GM23248 (cell line): ENCODE data around the gene KRTAP10-3. TPM values are rescaled to one million over a fixed set of nuclear protein-coding genes. Genes with fewer than 3 reads are reported as not detected.

Experiments
- DNase-seq: peaks from one replicate; pipeline ENCODE4 v3.0.0-alpha.2; 2015
- H2AFZ ChIP-seq: fragments of 200-600 bp; sonication (generic); 2 replicates; pipeline ENCODE4 v1.6.1; 2016; ENCODE audit warnings: antibody characterized with exemption
- H3F3A ChIP-seq: fragments of 200-600 bp; sonication (generic); 2 replicates; pipeline ENCODE4 v1.6.1; 2016; ENCODE audit warnings: mild to moderate bottlenecking, antibody characterized with exemption, mixed run types; ENCODE audit not compliant: insufficient read depth
- H3K27ac ChIP-seq: fragments of 200-600 bp; sonication (generic); 2 replicates; pipeline ENCODE4 v1.5.1; 2016; ENCODE audit warnings: mild to moderate bottlenecking
- H3K27me3 ChIP-seq: fragments of 200-600 bp; sonication (generic); replicated peaks from 2 replicates; pipeline ENCODE4 v1.6.1; 2016; ENCODE audit warnings: mild to moderate bottlenecking; ENCODE audit not compliant: insufficient read depth
- H3K36me3 ChIP-seq: fragments of 200-600 bp; sonication (generic); 2 replicates; pipeline ENCODE4 v1.6.1; 2016; ENCODE audit warnings: low read depth, mild to moderate bottlenecking
- H3K4me1 ChIP-seq: fragments of 200-600 bp; sonication (generic); 2 replicates; pipeline ENCODE4 v1.6.1; 2016; ENCODE audit warnings: mild to moderate bottlenecking; ENCODE audit not compliant: insufficient read depth
- H3K4me2 ChIP-seq: fragments of 200-600 bp; sonication (generic); one replicate; pipeline ENCODE4 v1.6.1; 2016; ENCODE audit warnings: mild to moderate bottlenecking; ENCODE audit not compliant: unreplicated experiment
- H3K4me3 ChIP-seq: fragments of 200-600 bp; sonication (generic); 2 replicates; pipeline ENCODE4 v1.5.1; 2016; ENCODE audit warnings: mild to moderate bottlenecking
- H3K79me2 ChIP-seq: fragments of 200-600 bp; sonication (generic); 2 replicates; pipeline ENCODE4 v1.6.1; 2016; ENCODE audit warnings: mild to moderate bottlenecking; ENCODE audit not compliant: insufficient read depth
- H3K9ac ChIP-seq: fragments of 200-600 bp; sonication (generic); 2 replicates; pipeline ENCODE4 v1.6.1; 2016; ENCODE audit warnings: mild to moderate bottlenecking
- H3K9me2 ChIP-seq: fragments of 200-600 bp; sonication (generic); 2 replicates; pipeline ENCODE4 v1.6.1; 2016; ENCODE audit warnings: mixed run types, mild to moderate bottlenecking, moderate library complexity; ENCODE audit not compliant: insufficient read depth
- H3K9me3 ChIP-seq: fragments of 200-600 bp; sonication (generic); one replicate; pipeline ENCODE4 v1.6.1; 2017; ENCODE audit warnings: low read depth
- H4K20me1 ChIP-seq: fragments of 200-600 bp; sonication (generic); 2 replicates; pipeline ENCODE4 v1.6.0; 2016; ENCODE audit not compliant: insufficient read depth
- EZH2 ChIP-seq: fragments of 200-600 bp; sonication (generic); IDR thresholded peaks from 2 replicates; pipeline ENCODE4 v1.6.1; 2018; ENCODE audit warnings: antibody characterized with exemption, mild to moderate bottlenecking; ENCODE audit not compliant: insufficient read depth, poor library complexity, severe bottlenecking
- EZH2phosphoT487 ChIP-seq: fragments of 200-600 bp; sonication (generic); IDR thresholded peaks from 2 replicates; pipeline ENCODE4 v1.6.1; 2018; ENCODE audit warnings: antibody characterized with exemption, moderate library complexity, mild to moderate bottlenecking, low read depth; ENCODE audit not compliant: insufficient read depth
- WGBS, 2 experiments: methylation state at CpG; one replicate each; pipeline ENCODE4 v1.1.6; 2015 to 2017; ENCODE audit warnings: low lambda C conversion rate in 2 of 2, low coverage in 1 of 2; ENCODE audit errors: missing lambda C conversion rate in 2 of 2; 5-methylcytosine and 5-hydroxymethylcytosine counted together
- in situ Hi-C: fragments of 300-500 bp; cut with MboI; formaldehyde crosslinking; loops from 2 replicates; pipeline ENCODE4 v1.15.0; 2020
- polyA plus RNA-seq: library from polyadenylated mRNA; unstranded; fragments of >200 nt; fragmentation: Nextera tagmentation; extraction: Ambion mirVana; gene quantifications from 2 replicates; pipeline ENCODE4 v1.2.1, GENCODE V29; 2016
- total RNA-seq: library from RNA; depleted of rRNA; stranded (reverse); fragments of >200 nt; shearing (Covaris generic); gene quantifications from 2 replicates; pipeline ENCODE4 v1.2.3, GENCODE V29; 2014

The KRTAP10-3 gene
- total and polyA plus RNA-seq, 2 experiments from 2014 or later, result not detected

DNA sequence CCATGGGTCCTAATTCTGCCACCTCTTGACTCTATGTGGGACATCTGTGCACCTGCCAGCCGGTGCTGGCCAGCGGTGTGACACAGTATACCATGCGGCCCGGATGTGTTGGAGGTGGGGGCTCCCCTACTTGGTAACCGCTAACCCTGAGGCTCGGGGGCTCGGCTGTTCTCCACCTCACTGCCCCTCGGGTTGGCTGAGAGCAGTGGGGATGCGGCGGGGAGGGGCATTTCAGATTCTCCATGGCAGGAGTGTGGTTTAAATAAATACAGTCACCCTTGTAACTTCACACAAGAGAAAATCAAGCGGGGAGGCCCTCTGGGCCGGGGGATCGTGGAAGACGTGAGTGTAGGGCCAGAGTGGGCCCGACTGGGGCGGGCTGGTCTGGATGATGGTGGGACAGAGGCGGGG lies 29.6 kb downstream of the KRTAP10-3 start:
- Histone ChIP-seq H3K9me3 (no peaks in the 10 kb centered on the region), H3K27me3 (no peaks in the 10 kb centered on the region), H3K9me2 (no peaks in the 10 kb centered on the region), H3K4me3 (no peak overlapping the region), H3K9ac (no peak overlapping the region), H3K4me1 (no peaks in the 10 kb centered on the region), H2AFZ (no peak overlapping the region), H3K4me2 (no peak overlapping the region), H3K27ac (no peak overlapping the region), H3K36me3 (no peaks in the 10 kb centered on the region), H4K20me1 (no peaks in the 10 kb centered on the region), H3F3A (no peaks in the 10 kb centered on the region), H3K79me2 (no peaks in the 10 kb centered on the region)
- TF ChIP-seq EZH2phosphoT487 (no peak), EZH2 (no peak)
- DNase-seq, result no peak
- in situ Hi-C loops, result no loop called here
- 44 to 50% methylated on average over 17 of the region's 17 CpGs for WGBS, 2 experiments

DNA sequence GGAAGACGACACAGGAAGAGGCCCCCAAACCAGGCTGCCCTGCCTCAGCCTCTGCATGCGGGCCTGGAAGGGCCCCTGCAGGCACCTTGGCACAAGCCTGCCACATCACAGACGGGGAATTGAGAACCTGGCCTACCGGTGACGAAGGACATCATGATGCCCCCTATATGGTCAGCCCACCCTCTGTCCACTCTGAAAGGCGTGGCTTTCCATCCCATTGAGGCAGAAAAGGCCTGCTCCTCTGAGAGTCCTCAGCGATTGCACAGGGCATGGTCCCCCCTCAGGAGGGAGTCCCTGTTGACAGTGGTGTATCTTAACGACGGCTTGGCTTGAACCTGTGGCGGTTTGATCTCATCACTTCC lies 30.0 kb downstream of the KRTAP10-3 start:
- no peaks in the 10 kb centered on the region for H3K79me2 ChIP-seq
- WGBS, 2 experiments, result 51 to 60% methylated on average over 10 of the region's 10 CpGs
- in situ Hi-C loops, result no loop called here
- no peaks in the 10 kb centered on the region for H3K36me3 ChIP-seq
- H3K27ac ChIP-seq, result no peak overlapping the region
- no peak for DNase-seq
- H3K4me2 ChIP-seq, result no peak overlapping the region
- no peaks in the 10 kb centered on the region for H3K9me3 ChIP-seq
- no peaks in the 10 kb centered on the region for H4K20me1 ChIP-seq
- no peaks in the 10 kb centered on the region for H3K4me1 ChIP-seq
- no peak overlapping the region for H3K9ac ChIP-seq
- no peaks in the 10 kb centered on the region for H3K27me3 ChIP-seq
- TF ChIP-seq EZH2 (no peak), EZH2phosphoT487 (no peak)
- H3F3A ChIP-seq, result no peaks in the 10 kb centered on the region
- no peak overlapping the region for H3K4me3 ChIP-seq
- no peak overlapping the region for H2AFZ ChIP-seq
- no peaks in the 10 kb centered on the region for H3K9me2 ChIP-seq

DNA sequence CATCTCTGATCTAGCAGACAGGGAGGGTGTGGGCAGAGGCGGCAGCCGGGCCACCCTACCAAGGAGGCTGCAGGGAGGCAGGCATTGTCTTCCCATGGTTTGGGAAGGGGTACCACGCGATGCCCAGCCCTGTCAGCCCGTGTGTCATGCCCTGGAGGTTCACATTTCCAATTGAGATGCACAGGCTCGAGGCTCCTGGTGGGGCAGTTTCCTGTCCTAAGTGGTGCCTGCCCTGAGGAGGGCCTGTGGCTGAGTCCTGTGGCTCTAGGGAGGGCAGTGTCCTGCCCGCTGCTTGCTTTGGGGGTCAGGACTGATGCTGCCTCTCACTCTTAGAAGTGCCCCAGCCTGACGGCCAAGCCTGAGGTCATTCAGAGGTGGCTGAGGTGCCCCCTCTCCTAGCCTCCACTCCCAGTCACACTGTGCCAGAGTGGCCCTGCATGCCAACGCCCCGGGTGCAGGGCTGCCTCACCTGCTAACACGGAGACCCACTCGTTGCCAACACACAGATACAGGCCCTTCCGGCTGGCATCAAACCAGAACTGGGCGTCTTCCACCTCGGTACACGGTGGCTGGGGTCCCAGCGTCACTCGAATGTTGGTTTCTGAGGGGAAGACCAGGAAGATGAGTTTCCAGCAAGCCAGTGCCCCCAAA lies 30.5 kb downstream of the KRTAP10-3 start:
- Histone ChIP-seq H2AFZ (no peak overlapping the region), H3K4me1 (no peaks in the 10 kb centered on the region), H3K36me3 (no peaks in the 10 kb centered on the region), H3K9me2 (no peaks in the 10 kb centered on the region), H3K4me2 (no peak overlapping the region), H3K9ac (no peak overlapping the region), H3K27me3 (no peaks in the 10 kb centered on the region), H3K9me3 (no peaks in the 10 kb centered on the region), H3K27ac (no peak overlapping the region), H4K20me1 (no peaks in the 10 kb centered on the region), H3F3A (no peaks in the 10 kb centered on the region), H3K4me3 (no peak overlapping the region), H3K79me2 (no peaks in the 10 kb centered on the region)
- DNase-seq, result no peak
- TF ChIP-seq EZH2phosphoT487 (no peak), EZH2 (no peak)
- WGBS, 2 experiments, result 48% methylated on average over 18 of the region's 18 CpGs
- in situ Hi-C loops, result no loop called here

DNA sequence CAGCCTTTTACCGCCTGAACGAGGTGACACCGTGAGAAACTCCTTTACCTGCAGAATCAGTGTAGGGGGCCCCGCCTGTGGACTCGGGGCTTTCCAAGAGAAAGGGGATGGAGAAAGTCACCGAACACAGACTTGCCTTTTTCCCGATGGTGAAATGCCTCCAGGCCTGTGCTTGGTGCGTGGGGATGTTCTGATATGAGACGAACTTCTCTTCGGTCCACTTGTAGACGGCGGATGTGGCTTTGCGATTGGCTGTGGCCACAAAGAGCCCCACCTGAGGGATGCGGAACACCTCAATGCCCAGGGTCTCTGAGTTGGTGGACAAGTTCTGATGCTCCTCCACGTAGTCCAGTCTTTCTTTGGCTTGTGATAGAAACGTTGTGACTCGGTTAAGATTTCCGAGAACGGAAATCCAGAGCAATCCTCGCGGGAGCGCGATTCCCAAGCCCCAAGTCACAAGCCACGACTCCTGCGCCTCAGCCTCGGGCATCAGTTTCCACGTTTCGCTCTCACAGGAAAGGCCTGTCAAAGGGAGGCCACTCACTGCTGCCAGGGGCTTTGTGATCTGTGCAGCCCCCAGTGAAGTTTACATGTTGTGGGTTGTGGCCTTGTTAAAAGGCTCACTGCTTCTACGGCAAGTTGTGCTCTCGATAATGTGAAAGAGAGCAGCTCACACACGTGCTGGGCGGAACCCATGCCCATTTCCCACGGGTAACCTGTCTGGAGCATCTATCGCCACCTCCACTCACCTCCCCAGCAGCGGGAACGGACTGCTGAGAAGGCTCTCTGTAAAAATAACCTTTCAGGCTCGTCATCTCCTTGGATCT lies 31.2 kb downstream of the KRTAP10-3 start:
- Histone ChIP-seq H3K27ac (no peak overlapping the region), H3K9me3 (no peaks in the 10 kb centered on the region), H3K79me2 (no peaks in the 10 kb centered on the region), H2AFZ (no peak overlapping the region), H3K9ac (no peak overlapping the region), H3K27me3 (no peaks in the 10 kb centered on the region), H3K9me2 (no peaks in the 10 kb centered on the region), H3K4me1 (no peaks in the 10 kb centered on the region), H3K36me3 (no peaks in the 10 kb centered on the region), H3K4me2 (no peak overlapping the region), H3K4me3 (no peak overlapping the region), H3F3A (no peaks in the 10 kb centered on the region), H4K20me1 (no peaks in the 10 kb centered on the region)
- no peak for DNase-seq
- WGBS, 2 experiments, result 65 to 68% methylated on average over 37 of the region's 37 CpGs
- in situ Hi-C loops, result no loop called here
- TF ChIP-seq EZH2 (no peak), EZH2phosphoT487 (no peak)
